H1 (cell line): ENCODE results near the gene RIMBP2. TPM values are rescaled to one million over a fixed set of nuclear protein-coding genes. Genes with fewer than 3 reads are reported as not detected.
"Not testable (repeated sequence)": the region's sequence is repeated elsewhere in the genome, so short reads cannot be mapped to it uniquely, and the experiment has no call there.

Experiments used
- CTCF ChIA-PET: fragments of 300-600 bp; sonication (Branson Sonifier 250); formaldehyde crosslinking; loops from one replicate; lab custom pipeline; 2021; ENCODE audit not compliant: partially characterized antibody; lab: Charles Lee
- POLR2A ChIA-PET: fragments of 300-600 bp; sonication (Branson Sonifier 250); formaldehyde crosslinking; loops from one replicate; lab custom pipeline; 2021; ENCODE audit warnings: inconsistent platforms; ENCODE audit not compliant: partially characterized antibody; lab: Charles Lee
- DNase-seq, 2 experiments: peaks; one replicate each; pipeline versions ENCODE4 v3.0.0 to v3.0.0-alpha.2; 2010 to 2022; ENCODE audit warnings: low spot score in 2 of 2, low read depth in 1 of 2, mixed read lengths in 1 of 2
- FAIRE-seq: peaks from 2 replicates; lab custom pipeline; 2011; peaks lifted over from hg19 to GRCh38; lab: Jason Lieb, UNC
- H2AFZ ChIP-seq: 2 replicates; pipeline ENCODE4 v1.8.1; 2012; ENCODE audit warnings: low read length, inconsistent platforms
- H2AK5ac ChIP-seq: 2 replicates; pipeline ENCODE4 v1.6.1; 2013; ENCODE audit warnings: low read depth, low read length
- H2BK120ac ChIP-seq: replicated peaks from 2 replicates; pipeline ENCODE3; 2013; ENCODE audit warnings: low read depth, low read length, inconsistent platforms
- H2BK12ac ChIP-seq: 2 replicates; pipeline ENCODE4 v1.6.1; 2013; ENCODE audit warnings: low read depth, low read length
- H2BK15ac ChIP-seq: 2 replicates; pipeline ENCODE4 v1.6.1; 2013; ENCODE audit warnings: low read length
- H2BK20ac ChIP-seq: 2 replicates; pipeline ENCODE4 v1.6.1; 2013; ENCODE audit warnings: low read length
- H2BK5ac ChIP-seq: 2 replicates; pipeline ENCODE4 v1.6.1; 2013; ENCODE audit warnings: low read depth, low read length
- H3K14ac ChIP-seq: 2 replicates; pipeline ENCODE4 v1.6.1; 2013; ENCODE audit warnings: inconsistent platforms; ENCODE audit not compliant: insufficient read length
- H3K18ac ChIP-seq: 2 replicates; pipeline ENCODE4 v1.6.1; 2013; ENCODE audit warnings: low read length; ENCODE audit errors: extremely low read depth
- H3K23ac ChIP-seq: 2 replicates; pipeline ENCODE4 v1.6.1; 2013; ENCODE audit warnings: inconsistent platforms; ENCODE audit not compliant: insufficient read length
- H3K23me2 ChIP-seq: 2 replicates; pipeline ENCODE4 v1.6.1; 2013; ENCODE audit warnings: low read depth, low read length
- H3K27ac ChIP-seq: 2 replicates; pipeline ENCODE4 v1.6.1; 2011; ENCODE audit warnings: low read depth, low read length, inconsistent platforms
- H3K27me3 ChIP-seq, 4 experiments: replicated peaks in 1 of 4; 1 replicate in 1 of 4; 2 replicates in 3 of 4; pipeline versions ENCODE4 v1.6.1 to v1.8.1; 2011 to 2013; ENCODE audit warnings: low read length in 3 of 4, mild to moderate bottlenecking in 3 of 4, inconsistent platforms in 2 of 4, mixed read lengths in 2 of 4, moderate library complexity in 1 of 4; ENCODE audit not compliant: control insufficient read depth in 3 of 4, insufficient read depth in 3 of 4; ENCODE audit errors: extremely low read depth in 1 of 4
- H3K36me3 ChIP-seq, 4 experiments: 2 replicates each; pipeline versions ENCODE4 v1.6.1 to v1.8.1; 2011 to 2013; ENCODE audit warnings: mild to moderate bottlenecking in 4 of 4, low read length in 3 of 4, moderate library complexity in 2 of 4, control low read depth in 1 of 4, inconsistent platforms in 1 of 4; ENCODE audit not compliant: insufficient read depth in 4 of 4, control insufficient read depth in 2 of 4
- H3K4ac ChIP-seq: replicated peaks from 2 replicates; pipeline ENCODE3; 2013; ENCODE audit warnings: low read length, low read depth, mixed read lengths, inconsistent platforms; ENCODE audit not compliant: insufficient read length
- H3K4me1 ChIP-seq, 4 experiments: replicated peaks in 1 of 4; 1 replicate in 1 of 4; 2 replicates in 3 of 4; pipeline versions ENCODE4 v1.6.1 to v1.8.1; 2011 to 2013; ENCODE audit warnings: low read length in 3 of 4, inconsistent platforms in 2 of 4, mixed read lengths in 1 of 4; ENCODE audit not compliant: insufficient read depth in 4 of 4, control insufficient read depth in 3 of 4
- H3K4me2 ChIP-seq, 2 experiments: 2 replicates each; pipeline versions ENCODE4 v1.6.1 to v1.8.1; 2011 to 2013; ENCODE audit warnings: low read depth in 2 of 2, low read length in 2 of 2, control low read depth in 1 of 2, inconsistent platforms in 1 of 2, mild to moderate bottlenecking in 1 of 2; ENCODE audit not compliant: insufficient read depth in 1 of 2
- H3K4me3 ChIP-seq, 4 experiments: fragments of 200-600, 300-600 bp in 1 of 4; sonication (generic), shearing (Covaris generic), sonication (Bioruptor Twin) in 1 of 4; 2 replicates each; pipeline versions ENCODE4 v1.5.1 to v1.8.1; 2011 to 2016; ENCODE audit warnings: low read length in 4 of 4, low read depth in 3 of 4, control low read depth in 2 of 4, inconsistent platforms in 2 of 4, mild to moderate bottlenecking in 2 of 4, mixed read lengths in 1 of 4, moderate library complexity in 1 of 4; ENCODE audit not compliant: insufficient read depth in 2 of 4; ENCODE audit errors: extremely low read depth in 1 of 4
- H3K56ac ChIP-seq: replicated peaks from 2 replicates; pipeline ENCODE3; 2013; ENCODE audit warnings: low read depth, mild to moderate bottlenecking, mixed read lengths, low read length, inconsistent platforms; ENCODE audit not compliant: insufficient read length
- H3K79me1 ChIP-seq: 2 replicates; pipeline ENCODE4 v1.6.1; 2013; ENCODE audit warnings: low read depth, low read length, control low read depth
- H3K79me2 ChIP-seq, 2 experiments: 2 replicates each; pipeline versions ENCODE4 v1.6.1 to v1.8.1; 2012 to 2013; ENCODE audit warnings: low read length in 2 of 2, mild to moderate bottlenecking in 2 of 2, inconsistent platforms in 1 of 2; ENCODE audit not compliant: insufficient read depth in 2 of 2, control insufficient read depth in 1 of 2
- H3K9ac ChIP-seq, 4 experiments: replicated peaks in 1 of 4; 1 replicate in 1 of 4; 2 replicates in 3 of 4; pipeline versions ENCODE4 v1.6.1 to v1.8.1; 2011 to 2013; ENCODE audit warnings: low read depth in 3 of 4, low read length in 3 of 4, control low read depth in 2 of 4, mild to moderate bottlenecking in 2 of 4, moderate library complexity in 2 of 4, inconsistent platforms in 1 of 4; ENCODE audit errors: extremely low read depth in 1 of 4
- H3K9me3 ChIP-seq, 2 experiments: 2 replicates each; pipeline versions ENCODE4 v1.6.1 to v1.8.1; 2012 to 2013; ENCODE audit warnings: mild to moderate bottlenecking in 2 of 2, moderate library complexity in 2 of 2, control low read depth in 1 of 2, inconsistent platforms in 1 of 2, low read depth in 1 of 2, low read length in 1 of 2, mixed read lengths in 1 of 2; ENCODE audit not compliant: insufficient read depth in 2 of 2
- H4K20me1 ChIP-seq, 2 experiments: replicated peaks in 1 of 2; 2 replicates each; pipeline versions ENCODE3 to v1.8.1; 2011 to 2013; ENCODE audit warnings: inconsistent platforms in 2 of 2, low read length in 2 of 2, mild to moderate bottlenecking in 1 of 2; ENCODE audit not compliant: insufficient read depth in 2 of 2, control insufficient read depth in 1 of 2
- H4K5ac ChIP-seq: 2 replicates; pipeline ENCODE4 v1.6.1; 2013; ENCODE audit warnings: low read length, low read depth, mixed read lengths, inconsistent platforms; ENCODE audit not compliant: insufficient read length
- H4K8ac ChIP-seq: 2 replicates; pipeline ENCODE4 v1.8.0; 2013; ENCODE audit warnings: mild to moderate bottlenecking, moderate library complexity, low read length, inconsistent platforms; ENCODE audit not compliant: insufficient read depth; ENCODE audit errors: extremely low read depth
- H4K91ac ChIP-seq: replicated peaks from 2 replicates; pipeline ENCODE3; 2013; ENCODE audit warnings: low read length, mixed read lengths, inconsistent platforms; ENCODE audit not compliant: insufficient read length
- WGBS, 2 experiments: shearing (Covaris generic) in 1 of 2; methylation state at CpG; one replicate each; pipeline versions ENCODE4 v1.1.6 to v1.1.7; 2013 to 2015; ENCODE audit warnings: low lambda C conversion rate in 2 of 2, mixed read lengths in 2 of 2, inconsistent platforms in 1 of 2, low coverage in 1 of 2, missing lambda C conversion rate in 1 of 2; ENCODE audit not compliant: insufficient replicate concordance in 2 of 2, insufficient coverage in 1 of 2, insufficient read length in 1 of 2; ENCODE audit errors: extremely low coverage in 1 of 2, missing lambda C conversion rate in 1 of 2; 5-methylcytosine and 5-hydroxymethylcytosine counted together
- polyA plus RNA-seq, 7 experiments: library from polyadenylated mRNA; depleted of rRNA in 3 of 7; stranded (reverse) in 5 of 7; unstranded in 2 of 7; fragments of >200 nt in 5 of 7; fragments of 200-250 nt in 2 of 7; gene quantifications; 1 replicate in 5 of 7; 2 replicates in 1 of 7; 4 replicates in 1 of 7; pipeline versions ENCODE4 v1.2.1 to v1.2.3, GENCODE V29; 2011 to 2013; ENCODE audit warnings: missing spikeins in 2 of 7, mixed read lengths in 2 of 7
- total RNA-seq: library from RNA; stranded (reverse); fragmentation: NEBNext Ultra II Directional; extraction: Animal tissue kit (Norgen Biotek cat#: 25700); gene quantifications from 2 replicates; pipeline ENCODE4 v1.2.1, GENCODE V29; 2021

RIMBP2 gene
- total and polyA plus RNA-seq, 2 of the 8 experiments (the other 6 are each of a cell fraction or from before 2014, with no cell fraction given): 0.18 to 0.65 TPM

DNA sequence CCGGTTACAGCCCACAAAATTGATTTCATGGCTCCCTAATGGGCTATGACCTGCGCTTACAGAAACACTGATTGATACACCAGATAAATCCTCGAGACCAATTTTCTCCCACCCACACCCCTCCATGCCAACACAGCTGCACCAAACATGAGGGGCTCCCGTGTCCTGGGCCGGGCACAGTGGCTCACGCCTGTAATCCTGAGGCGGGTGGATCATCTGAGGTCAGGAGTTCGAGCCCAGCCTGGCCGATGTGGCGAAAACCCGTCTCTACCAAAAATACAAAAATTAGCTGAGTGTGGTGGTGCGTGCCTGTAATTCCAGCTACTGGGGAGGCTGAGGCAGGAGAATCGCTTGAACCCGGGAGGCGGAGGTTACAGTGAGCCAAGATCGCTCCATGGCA, 27.1 kb downstream of the RIMBP2 start:
- H3K18ac ChIP-seq, H3K79me1 ChIP-seq, H3K27me3 ChIP-seq, H3K4ac ChIP-seq, H3K4me3 ChIP-seq, H3K23me2 ChIP-seq, H3K9ac ChIP-seq, DNase-seq, H3K56ac ChIP-seq, H3K4me2 ChIP-seq, FAIRE-seq, H3K36me3 ChIP-seq, H3K14ac ChIP-seq, H4K5ac ChIP-seq, H2AK5ac ChIP-seq, H3K4me1 ChIP-seq, H3K79me2 ChIP-seq, H2BK12ac ChIP-seq, H2BK5ac ChIP-seq, H2AFZ ChIP-seq, H3K27ac ChIP-seq, H3K23ac ChIP-seq, H2BK120ac ChIP-seq, POLR2A ChIA-PET, H3K9me3 ChIP-seq, H4K20me1 ChIP-seq, H2BK15ac ChIP-seq, H2BK20ac ChIP-seq, H4K91ac ChIP-seq, H4K8ac ChIP-seq: not testable (repeated sequence)
- WGBS, 2 experiments: 93% methylated on average over 15 of the region's 16 CpGs; no CpG with 5 or more reads in 1 of the 2 experiments
- CTCF ChIA-PET: interaction anchor here (1.2 to 1.5 kb wide), 4 partner anchors 15 to 288 kb away, joined by 3 to 4 read pairs (median 3); no protein-coding TSS in a partner anchor
